K562 (cell line): Measurements from ENCODE around the gene HCN4. TPM values are rescaled to one million over a fixed set of nuclear protein-coding genes. Genes with fewer than 3 reads are reported as not detected.

Source experiments
- ATAC-seq: fragments of 200-7000 bp; cut with Tn5 transposase; 3 replicates; pipeline ENCODE4 v1.9.1; 2020; ENCODE audit warnings: moderate library complexity
- BruUV-seq: library from RNA; stranded (reverse); fragments of 400-500 nt; replicated peaks from 2 replicates; lab custom pipeline; 2021; lab: Mats Ljungman, UMichigan
- CTCF ChIA-PET: fragments of 300-600 bp; formaldehyde crosslinking; extraction: SDS; loops from one replicate; lab custom pipeline; 2021; ENCODE audit warnings: low intra/inter-chr PET ratio; lab: Yijun Ruan, JAX
- POLR2A ChIA-PET: fragments of 300-600, 350-650 bp; sonication (Branson Sonifier 250); formaldehyde crosslinking; extraction: SDS; loops from one replicate; lab custom pipeline; 2021; ENCODE audit warnings: antibody characterized with exemption, inconsistent platforms; lab: Yijun Ruan, JAX
- DNase-seq, 4 experiments: peaks; one replicate each; pipeline versions ENCODE4 v3.0.0 to v3.0.0-alpha.2; 2011 to 2018; ENCODE audit warnings: low spot score in 3 of 4, mixed read lengths in 3 of 4; ENCODE audit errors: extremely low read depth in 1 of 4
- FAIRE-seq: peaks from 2 replicates; lab custom pipeline; 2011; peaks lifted over from hg19 to GRCh38; lab: Jason Lieb, UNC
- H2AFZ ChIP-seq: 2 replicates; pipeline ENCODE4 v1.6.0; 2011; ENCODE audit warnings: low read depth, low read length, control low read depth, inconsistent platforms
- H3K27ac ChIP-seq: fragments of 200-600 bp; 3 replicates; pipeline ENCODE4 v1.8.0; 2011; ENCODE audit warnings: low read depth, mild to moderate bottlenecking, control low read depth, inconsistent platforms, low read length, moderate library complexity, mixed read lengths; ENCODE audit errors: extremely low read depth
- H3K27me3 ChIP-seq, 2 experiments: fragments of 300-600 bp in 1 of 2; 2 replicates in 1 of 2; 3 replicates in 1 of 2; pipeline versions ENCODE4 v1.6.0 to v1.8.0; 2011; ENCODE audit warnings: inconsistent platforms in 2 of 2, low read length in 2 of 2, mild to moderate bottlenecking in 1 of 2, mixed read lengths in 1 of 2, moderate library complexity in 1 of 2; ENCODE audit not compliant: control insufficient read depth in 2 of 2, insufficient read depth in 2 of 2
- H3K36me3 ChIP-seq: fragments of 300-600 bp; 3 replicates; pipeline ENCODE4 v1.8.0; 2011; ENCODE audit warnings: mild to moderate bottlenecking, low read length, inconsistent platforms; ENCODE audit not compliant: control insufficient read depth, insufficient read depth
- H3K4me1 ChIP-seq, 2 experiments: fragments of 200-600 bp in 1 of 2; replicated peaks in 1 of 2; 2 replicates in 1 of 2; 3 replicates in 1 of 2; pipeline versions ENCODE4 v1.5.1 to v1.8.0; 2011; ENCODE audit warnings: inconsistent platforms in 2 of 2, low read length in 2 of 2, mild to moderate bottlenecking in 1 of 2, mixed read lengths in 1 of 2, moderate library complexity in 1 of 2; ENCODE audit not compliant: control insufficient read depth in 2 of 2, insufficient read depth in 2 of 2
- H3K4me2 ChIP-seq: 2 replicates; pipeline ENCODE4 v1.6.1; 2011; ENCODE audit warnings: low read length, control low read depth, inconsistent platforms, mixed read lengths; ENCODE audit not compliant: insufficient read depth
- H3K4me3 ChIP-seq: fragments of 200-600 bp; sonication (generic), shearing (Covaris generic); 2 replicates; pipeline ENCODE4 v1.5.1; 2016; ENCODE audit warnings: control low read depth, inconsistent platforms
- H3K79me2 ChIP-seq: fragments of 200-600 bp; 3 replicates; pipeline ENCODE4 v1.8.0; 2011; ENCODE audit warnings: low read length, inconsistent platforms; ENCODE audit not compliant: control insufficient read depth, insufficient read depth
- H3K9ac ChIP-seq, 2 experiments: 2 replicates each; pipeline versions ENCODE4 v1.6.0 to v1.6.1; 2011; ENCODE audit warnings: low read depth in 2 of 2, low read length in 2 of 2, control low read depth in 1 of 2, inconsistent platforms in 1 of 2, mild to moderate bottlenecking in 1 of 2, mixed read lengths in 1 of 2; ENCODE audit not compliant: insufficient read depth in 1 of 2
- H3K9me1 ChIP-seq: one replicate; pipeline ENCODE4 v1.6.0; 2011; ENCODE audit warnings: inconsistent platforms, mild to moderate bottlenecking, low read length, moderate library complexity; ENCODE audit not compliant: control insufficient read depth, insufficient read depth
- H3K9me3 ChIP-seq: replicated peaks from 2 replicates; pipeline ENCODE4 v1.5.1; 2011; ENCODE audit warnings: low read depth, low read length, inconsistent platforms; ENCODE audit not compliant: control insufficient read depth, insufficient read depth
- H4K20me1 ChIP-seq: replicated peaks from 2 replicates; pipeline ENCODE4 v1.6.1; 2011; ENCODE audit warnings: low read length, inconsistent platforms, mixed read lengths; ENCODE audit not compliant: control insufficient read depth, insufficient read depth
- ARHGAP35 ChIP-seq: fragments of 450-650 bp; IDR thresholded peaks from 2 replicates; pipeline ENCODE4 v1.6.1; 2018; ENCODE audit not compliant: partially characterized antibody
- ARID2 ChIP-seq: fragments of 450-650 bp; IDR thresholded peaks from 2 replicates; pipeline ENCODE4 v1.6.1; 2017; ENCODE audit warnings: antibody characterized with exemption, mild to moderate bottlenecking
- C11orf30 ChIP-seq: fragments of 450-650 bp; IDR thresholded peaks from 2 replicates; pipeline ENCODE4 v1.6.1; 2016; ENCODE audit warnings: low read depth, mild to moderate bottlenecking
- MEF2A ChIP-seq: IDR thresholded peaks from 2 replicates; pipeline ENCODE4 v1.6.1; 2011; ENCODE audit warnings: low read depth, mild to moderate bottlenecking, low read length, moderate library complexity; ENCODE audit not compliant: control insufficient read depth
- WGBS: fragments of 100-300 bp; shearing (Covaris generic); methylation state at CpG from one replicate; pipeline ENCODE4 v1.1.6; 2016; ENCODE audit warnings: low coverage, mixed read lengths; ENCODE audit not compliant: insufficient coverage; ENCODE audit errors: missing lambda C conversion rate; 5-methylcytosine and 5-hydroxymethylcytosine counted together
- in situ Hi-C: fragments of 300-500 bp; cut with MboI; formaldehyde crosslinking; loops from 4 replicates; pipeline ENCODE4 v1.15.0; 2018; ENCODE audit warnings: inconsistent platforms, mixed read lengths
- intact Hi-C: fragments of 100-400 bp; cut with micrococcal nuclease; formaldehyde crosslinking; loops from 2 replicates; pipeline ENCODE4 v1.14.2; 2022
- polyA plus RNA-seq, 8 experiments: library from polyadenylated mRNA; depleted of rRNA in 4 of 8; stranded (reverse) in 5 of 8; unstranded in 3 of 8; fragments of >200 nt; fragmentation: Nextera tagmentation in 2 of 8; fragmentation: Illumina TruSeq in 1 of 8; extraction: Ambion mirVana in 2 of 8; extraction: Trizol in 1 of 8; gene quantifications; 2 replicates each; pipeline versions ENCODE4 v1.2.1 to v1.2.3, GENCODE V29; 2011 to 2014; ENCODE audit warnings: inconsistent platforms in 1 of 8, missing spikeins in 1 of 8
- total RNA-seq, 7 experiments: library from RNA; depleted of rRNA in 6 of 7; stranded (reverse); fragments of >200 nt in 6 of 7; fragmentation: Illumina TruSeq in 2 of 7; extraction: Trizol in 2 of 7; gene quantifications; 2 replicates each; pipeline versions ENCODE4 v1.2.1 to v1.2.3, GENCODE V29; 2011 to 2021; ENCODE audit warnings: low replicate concordance in 1 of 7
- TF ChIP-seq, protein P1 (sequence below), 2 experiments: fragments of 450-650 bp; formaldehyde crosslinking in 1 of 2; IDR thresholded peaks; 2 replicates each; pipeline versions ENCODE4 v1.4.0 to v1.6.1; 2014 to 2020; ENCODE audit warnings: mild to moderate bottlenecking in 2 of 2, borderline replicate concordance in 1 of 2, low read depth in 1 of 2

Gene HCN4
- total and polyA plus RNA-seq, 9 of the 15 experiments (the other 6 are each of a cell fraction or from before 2014, with no cell fraction given), result not detected

- Histone ChIP-seq H3K9me1 (no peaks in the 10 kb centered on the region), H3K27ac (no peak overlapping the region), H3K9ac (no peak overlapping the region), H3K9me3 (no peaks in the 10 kb centered on the region), H3K27me3 (peaks cover 2 to 44% of the 10 kb centered on the region in 2 experiments; a peak in 3 of 5 replicates), H3K4me2 (no peak overlapping the region), H3K4me3 (no peak overlapping the region), H4K20me1 (no peaks in the 10 kb centered on the region), H3K36me3 (no peaks in the 10 kb centered on the region), H3K79me2 (no peaks in the 10 kb centered on the region), H3K4me1 (no peaks in the 10 kb centered on the region), H2AFZ (no peak overlapping the region)
- POLR2A ChIA-PET, result no interaction called here
- BruUV-seq, result no TSS peak
- intact Hi-C loops (no loop called here), in situ Hi-C loops (no loop called here)
- no peak for ATAC-seq
- no peak for FAIRE-seq
- TF ChIP-seq MEF2A (no peak), C11orf30 (no peak), ARHGAP35 (no peak)
- WGBS, result 0% methylated on average over 2 of the region's 2 CpGs
- CTCF ChIA-PET, result no interaction called here
- no peak for DNase-seq
Observed at GRCh38 chr15:73392025-73392424, 23.3 kb upstream of the HCN4 start.

DNA sequence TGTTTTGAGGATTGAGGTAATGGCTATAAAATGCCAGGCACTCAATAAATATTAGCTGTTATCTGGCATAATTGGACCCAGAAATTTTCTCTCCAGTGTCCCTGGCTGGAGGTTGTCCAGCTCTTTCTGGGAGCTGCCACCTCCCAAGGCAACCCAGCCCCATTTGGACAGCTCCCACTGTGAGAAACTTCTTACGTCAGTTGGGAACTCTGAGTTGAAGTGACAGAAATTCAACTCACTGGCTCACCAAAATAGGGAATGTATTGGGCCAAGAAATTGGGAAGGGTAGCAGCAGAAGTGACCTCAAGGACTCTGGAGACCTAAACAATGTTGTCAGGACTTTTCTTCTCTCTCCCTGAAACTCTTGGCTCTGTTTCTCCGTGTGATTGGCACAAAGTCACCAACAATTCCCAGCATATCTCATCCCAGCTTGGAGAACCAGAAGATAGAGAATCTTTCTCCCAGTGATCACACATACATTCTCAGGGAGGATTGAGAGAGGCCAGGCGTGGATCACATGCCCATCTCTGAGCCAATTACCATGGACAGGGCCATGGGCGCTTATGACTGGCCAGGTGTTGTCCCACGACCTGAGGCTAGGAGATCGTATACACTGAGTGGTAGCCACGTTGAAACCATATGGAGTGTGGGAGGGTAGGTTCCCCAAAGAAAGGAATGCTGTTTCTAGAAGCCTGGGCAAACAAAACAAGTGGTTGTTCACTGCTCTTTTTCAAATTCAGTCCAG, 22.5 kb upstream of the HCN4 start:
- TF ChIP-seq ARID2, result no peak
- TF ChIP-seq, protein P1, sequence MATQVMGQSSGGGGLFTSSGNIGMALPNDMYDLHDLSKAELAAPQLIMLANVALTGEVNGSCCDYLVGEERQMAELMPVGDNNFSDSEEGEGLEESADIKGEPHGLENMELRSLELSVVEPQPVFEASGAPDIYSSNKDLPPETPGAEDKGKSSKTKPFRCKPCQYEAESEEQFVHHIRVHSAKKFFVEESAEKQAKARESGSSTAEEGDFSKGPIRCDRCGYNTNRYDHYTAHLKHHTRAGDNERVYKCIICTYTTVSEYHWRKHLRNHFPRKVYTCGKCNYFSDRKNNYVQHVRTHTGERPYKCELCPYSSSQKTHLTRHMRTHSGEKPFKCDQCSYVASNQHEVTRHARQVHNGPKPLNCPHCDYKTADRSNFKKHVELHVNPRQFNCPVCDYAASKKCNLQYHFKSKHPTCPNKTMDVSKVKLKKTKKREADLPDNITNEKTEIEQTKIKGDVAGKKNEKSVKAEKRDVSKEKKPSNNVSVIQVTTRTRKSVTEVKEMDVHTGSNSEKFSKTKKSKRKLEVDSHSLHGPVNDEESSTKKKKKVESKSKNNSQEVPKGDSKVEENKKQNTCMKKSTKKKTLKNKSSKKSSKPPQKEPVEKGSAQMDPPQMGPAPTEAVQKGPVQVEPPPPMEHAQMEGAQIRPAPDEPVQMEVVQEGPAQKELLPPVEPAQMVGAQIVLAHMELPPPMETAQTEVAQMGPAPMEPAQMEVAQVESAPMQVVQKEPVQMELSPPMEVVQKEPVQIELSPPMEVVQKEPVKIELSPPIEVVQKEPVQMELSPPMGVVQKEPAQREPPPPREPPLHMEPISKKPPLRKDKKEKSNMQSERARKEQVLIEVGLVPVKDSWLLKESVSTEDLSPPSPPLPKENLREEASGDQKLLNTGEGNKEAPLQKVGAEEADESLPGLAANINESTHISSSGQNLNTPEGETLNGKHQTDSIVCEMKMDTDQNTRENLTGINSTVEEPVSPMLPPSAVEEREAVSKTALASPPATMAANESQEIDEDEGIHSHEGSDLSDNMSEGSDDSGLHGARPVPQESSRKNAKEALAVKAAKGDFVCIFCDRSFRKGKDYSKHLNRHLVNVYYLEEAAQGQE (IDR thresholded peaks at IDR 0.05; ENCODE audit: borderline replicate concordance), result peak; percentile 35; the same call in 1 of the 2 replicates
- TF ChIP-seq, protein P1 (CRISPR knock-in tag; IDR thresholded peaks at IDR 0.05; ENCODE audit: low read depth), result no peak
- WGBS, result 0% methylated on average over 7 of the region's 7 CpGs
- DNase-seq, result no peak
- Histone ChIP-seq H3K27ac (no peak overlapping the region), H3K27me3 (peaks cover 3 to 38% of the 10 kb centered on the region in 2 experiments; a peak in 3 of 5 replicates), H3K4me3 (no peak overlapping the region), H3K9me1 (no peaks in the 10 kb centered on the region), H4K20me1 (no peaks in the 10 kb centered on the region), H3K4me2 (no peak overlapping the region), H3K79me2 (no peaks in the 10 kb centered on the region), H3K9ac (no peak overlapping the region), H3K9me3 (no peaks in the 10 kb centered on the region), H3K4me1 (no peaks in the 10 kb centered on the region), H2AFZ (no peak overlapping the region), H3K36me3 (no peaks in the 10 kb centered on the region)
- ChIA-PET POLR2A (no interaction called here), CTCF (no interaction called here)
- intact Hi-C loops, result no loop called here
- in situ Hi-C loops, result no loop called here
- ATAC-seq, result no peak
- BruUV-seq, result no TSS peak
- no peak for FAIRE-seq
